SK-N-SH treated with all-trans-retinoic acid at 6 μM for 48 hours (cell line): ENCODE results near the gene NKX6-2.

Source experiments
- ATAC-seq: fragments of 200-7000 bp; cut with Tn5 transposase; 3 replicates; pipeline ENCODE4 v1.9.1; 2020; ENCODE audit warnings: mild to moderate bottlenecking, moderate library complexity
- ARNTL ChIP-seq: fragments of 450-650 bp; formaldehyde crosslinking; IDR thresholded peaks from 2 replicates; pipeline ENCODE4 v1.5.0; 2020; ENCODE audit warnings: low read depth, mild to moderate bottlenecking, moderate library complexity, borderline replicate concordance
- BACH2 ChIP-seq: fragments of 250-450 bp; sonication (Bioruptor Pico); IDR thresholded peaks from 2 replicates; pipeline ENCODE4 v1.9.0; 2021; ENCODE audit warnings: mild to moderate bottlenecking, borderline replicate concordance
- CSDC2 ChIP-seq: fragments of 250-450 bp; sonication (Bioruptor Pico); IDR thresholded peaks from 2 replicates; pipeline ENCODE4 v1.5.0; 2020; ENCODE audit warnings: mild to moderate bottlenecking, moderate library complexity
- ESRRG ChIP-seq: fragments of 250-450 bp; sonication (Bioruptor Pico); IDR thresholded peaks from 2 replicates; pipeline ENCODE4 v1.6.1; 2021; ENCODE audit warnings: mild to moderate bottlenecking
- GLIS3 ChIP-seq: fragments of 250-450 bp; sonication (Bioruptor Pico); IDR thresholded peaks from 2 replicates; pipeline ENCODE4 v1.5.0; 2020; ENCODE audit warnings: mild to moderate bottlenecking, moderate library complexity
- ISL1 ChIP-seq: fragments of 250-450 bp; sonication (Bioruptor Pico); IDR thresholded peaks from 2 replicates; pipeline ENCODE4 v2.1.2; 2022; ENCODE audit warnings: mild to moderate bottlenecking, moderate library complexity
- OSR1 ChIP-seq: fragments of 250-450 bp; sonication (Bioruptor Pico); IDR thresholded peaks from 2 replicates; pipeline ENCODE4 v1.8.0; 2022; ENCODE audit warnings: moderate library complexity, mild to moderate bottlenecking, inconsistent platforms
- PPARA ChIP-seq: fragments of 250-450 bp; sonication (Bioruptor Pico); IDR thresholded peaks from 2 replicates; pipeline ENCODE4 v1.5.0; 2020; ENCODE audit warnings: mild to moderate bottlenecking, borderline replicate concordance
- RARB ChIP-seq: fragments of 250-450 bp; sonication (Bioruptor Pico); IDR thresholded peaks from 2 replicates; pipeline ENCODE4 v1.8.0; 2021; ENCODE audit warnings: mild to moderate bottlenecking, moderate library complexity
- SNAI2 ChIP-seq: fragments of 250-450 bp; sonication (Bioruptor Pico); IDR thresholded peaks from 2 replicates; pipeline ENCODE4 v1.5.0; 2020; ENCODE audit warnings: mild to moderate bottlenecking, moderate library complexity
- TCF4 ChIP-seq: fragments of 250-450 bp; sonication (Bioruptor Pico); IDR thresholded peaks from 2 replicates; pipeline ENCODE4 v1.8.0; 2021; ENCODE audit warnings: mild to moderate bottlenecking, moderate library complexity, borderline replicate concordance
- TOX ChIP-seq: fragments of 250-450 bp; sonication (Bioruptor Pico); IDR thresholded peaks from 2 replicates; pipeline ENCODE4 v1.8.0; 2021; ENCODE audit warnings: mild to moderate bottlenecking, moderate library complexity, borderline replicate concordance
- ZC3H10 ChIP-seq: fragments of 250-450 bp; sonication (Bioruptor Pico); IDR thresholded peaks from 2 replicates; pipeline ENCODE4 v1.5.1; 2021; ENCODE audit warnings: mild to moderate bottlenecking, moderate library complexity
- ZFP3 ChIP-seq: fragments of 250-450 bp; sonication (Bioruptor Pico); IDR thresholded peaks from 2 replicates; pipeline ENCODE4 v1.5.0; 2020; ENCODE audit warnings: mild to moderate bottlenecking, moderate library complexity
- ZFP30 ChIP-seq: fragments of 450-650 bp; formaldehyde crosslinking; IDR thresholded peaks from 2 replicates; pipeline ENCODE4 v1.5.0; 2022; ENCODE audit warnings: mild to moderate bottlenecking, moderate library complexity
- ZNF565 ChIP-seq: fragments of 450-650 bp; formaldehyde crosslinking; conservative IDR thresholded peaks from 2 replicates; pipeline ENCODE4 v1.5.0; 2020; ENCODE audit warnings: low read depth, mild to moderate bottlenecking, moderate library complexity
- ZNF70 ChIP-seq: fragments of 450-650 bp; formaldehyde crosslinking; IDR thresholded peaks from 2 replicates; pipeline ENCODE4 v1.5.0; 2020; ENCODE audit warnings: mild to moderate bottlenecking, moderate library complexity
- ZNF8 ChIP-seq: fragments of 450-650 bp; formaldehyde crosslinking; IDR thresholded peaks from 2 replicates; pipeline ENCODE4 v1.5.0; 2020; ENCODE audit warnings: mild to moderate bottlenecking, moderate library complexity
- TF ChIP-seq, protein P1 (sequence below): fragments of 250-450 bp; sonication (Bioruptor Pico); IDR thresholded peaks from 2 replicates; pipeline ENCODE4 v1.8.0; 2020; ENCODE audit warnings: mild to moderate bottlenecking, moderate library complexity, borderline replicate concordance
- TF ChIP-seq, protein P2 (sequence below): fragments of 250-450 bp; sonication (Bioruptor Pico); IDR thresholded peaks from 2 replicates; pipeline ENCODE4 v1.5.0; 2020; ENCODE audit warnings: mild to moderate bottlenecking, moderate library complexity
- TF ChIP-seq, protein P3 (sequence below): fragments of 250-450 bp; sonication (Bioruptor Pico); IDR thresholded peaks from 2 replicates; pipeline ENCODE4 v1.5.1; 2021; ENCODE audit warnings: mild to moderate bottlenecking, moderate library complexity
- TF ChIP-seq, protein P4 (sequence below): fragments of 250-450 bp; sonication (Bioruptor Pico); IDR thresholded peaks from 2 replicates; pipeline ENCODE4 v1.5.1; 2020; ENCODE audit warnings: low read depth, mild to moderate bottlenecking, moderate library complexity
- TF ChIP-seq, protein P5 (sequence below): fragments of 250-450 bp; sonication (Bioruptor Pico); IDR thresholded peaks from 2 replicates; pipeline ENCODE4 v1.8.0; 2021; ENCODE audit warnings: low read depth, mild to moderate bottlenecking, moderate library complexity, borderline replicate concordance

NKX6-2 gene

DNA sequence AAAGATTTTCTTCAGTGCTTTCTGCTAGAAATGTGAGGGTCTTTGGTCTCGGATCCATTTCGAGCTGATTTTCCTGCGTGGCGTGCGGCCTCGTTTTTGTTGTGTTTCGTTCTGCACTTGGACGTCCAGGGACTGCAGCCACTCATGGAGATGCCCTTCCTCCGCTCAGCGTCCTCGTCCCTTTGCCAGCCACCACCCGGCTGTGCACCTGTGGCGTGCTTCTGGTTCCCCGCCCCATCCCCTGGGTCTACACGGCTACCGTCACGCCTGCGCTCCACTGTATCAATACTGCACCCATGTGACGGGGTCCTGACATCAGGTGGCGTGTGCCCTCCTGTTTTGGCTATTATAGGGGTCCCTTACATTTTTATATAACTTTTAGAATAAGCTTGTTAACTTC, 42.7 kb upstream of the NKX6-2 start:
- no peak for ATAC-seq
- TF ChIP-seq GLIS3 (CRISPR knock-in tag) (no peak), ZNF70 (no peak), ZFP3 (no peak), BACH2 (CRISPR knock-in tag) (no peak), ZFP30 (CRISPR knock-in tag) (no peak)

DNA sequence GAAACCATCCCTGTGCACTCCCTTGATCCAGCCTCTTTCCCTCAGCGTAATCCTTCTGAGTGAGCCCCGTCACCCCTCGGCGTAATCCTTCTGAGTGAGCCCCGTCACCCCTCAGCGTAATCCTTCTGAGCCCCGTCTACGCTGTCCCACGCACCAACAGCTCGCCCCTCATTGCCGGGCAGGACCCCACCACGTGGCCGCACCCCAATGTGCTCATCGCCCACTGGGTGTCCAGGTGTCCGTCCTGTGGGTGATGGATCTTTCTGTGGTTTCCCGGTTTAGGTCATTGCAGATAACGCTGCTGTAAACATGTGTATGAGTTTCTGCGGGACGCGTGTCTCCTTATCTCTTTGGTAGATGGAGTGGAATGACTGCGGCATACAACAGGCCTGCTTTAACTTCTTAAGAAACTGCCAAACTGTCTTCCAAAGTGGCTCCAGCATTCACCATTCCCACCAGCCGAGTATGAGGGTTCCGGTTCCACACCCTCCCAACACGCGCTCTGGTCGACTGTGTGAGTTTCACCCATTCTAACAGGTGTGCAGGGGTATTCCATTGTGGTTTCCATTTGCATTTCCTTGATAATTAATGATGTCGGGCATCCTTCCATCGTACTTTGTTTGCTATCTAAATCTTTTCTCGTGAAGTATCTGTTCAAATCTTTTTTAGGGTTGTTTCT, 42.1 kb upstream of the NKX6-2 start:
- no peak for TF ChIP-seq PPARA (CRISPR knock-in tag)
- no peak for TF ChIP-seq ESRRG (CRISPR knock-in tag)
- TF ChIP-seq, protein P1, sequence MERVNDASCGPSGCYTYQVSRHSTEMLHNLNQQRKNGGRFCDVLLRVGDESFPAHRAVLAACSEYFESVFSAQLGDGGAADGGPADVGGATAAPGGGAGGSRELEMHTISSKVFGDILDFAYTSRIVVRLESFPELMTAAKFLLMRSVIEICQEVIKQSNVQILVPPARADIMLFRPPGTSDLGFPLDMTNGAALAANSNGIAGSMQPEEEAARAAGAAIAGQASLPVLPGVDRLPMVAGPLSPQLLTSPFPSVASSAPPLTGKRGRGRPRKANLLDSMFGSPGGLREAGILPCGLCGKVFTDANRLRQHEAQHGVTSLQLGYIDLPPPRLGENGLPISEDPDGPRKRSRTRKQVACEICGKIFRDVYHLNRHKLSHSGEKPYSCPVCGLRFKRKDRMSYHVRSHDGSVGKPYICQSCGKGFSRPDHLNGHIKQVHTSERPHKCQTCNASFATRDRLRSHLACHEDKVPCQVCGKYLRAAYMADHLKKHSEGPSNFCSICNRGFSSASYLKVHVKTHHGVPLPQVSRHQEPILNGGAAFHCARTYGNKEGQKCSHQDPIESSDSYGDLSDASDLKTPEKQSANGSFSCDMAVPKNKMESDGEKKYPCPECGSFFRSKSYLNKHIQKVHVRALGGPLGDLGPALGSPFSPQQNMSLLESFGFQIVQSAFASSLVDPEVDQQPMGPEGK (CRISPR knock-in tag) = no peak
- TF ChIP-seq ZNF565 (CRISPR knock-in tag) = no peak
- TF ChIP-seq ZNF70 = no peak
- no peak for TF ChIP-seq ZNF8 (CRISPR knock-in tag)
- TF ChIP-seq, protein P2, sequence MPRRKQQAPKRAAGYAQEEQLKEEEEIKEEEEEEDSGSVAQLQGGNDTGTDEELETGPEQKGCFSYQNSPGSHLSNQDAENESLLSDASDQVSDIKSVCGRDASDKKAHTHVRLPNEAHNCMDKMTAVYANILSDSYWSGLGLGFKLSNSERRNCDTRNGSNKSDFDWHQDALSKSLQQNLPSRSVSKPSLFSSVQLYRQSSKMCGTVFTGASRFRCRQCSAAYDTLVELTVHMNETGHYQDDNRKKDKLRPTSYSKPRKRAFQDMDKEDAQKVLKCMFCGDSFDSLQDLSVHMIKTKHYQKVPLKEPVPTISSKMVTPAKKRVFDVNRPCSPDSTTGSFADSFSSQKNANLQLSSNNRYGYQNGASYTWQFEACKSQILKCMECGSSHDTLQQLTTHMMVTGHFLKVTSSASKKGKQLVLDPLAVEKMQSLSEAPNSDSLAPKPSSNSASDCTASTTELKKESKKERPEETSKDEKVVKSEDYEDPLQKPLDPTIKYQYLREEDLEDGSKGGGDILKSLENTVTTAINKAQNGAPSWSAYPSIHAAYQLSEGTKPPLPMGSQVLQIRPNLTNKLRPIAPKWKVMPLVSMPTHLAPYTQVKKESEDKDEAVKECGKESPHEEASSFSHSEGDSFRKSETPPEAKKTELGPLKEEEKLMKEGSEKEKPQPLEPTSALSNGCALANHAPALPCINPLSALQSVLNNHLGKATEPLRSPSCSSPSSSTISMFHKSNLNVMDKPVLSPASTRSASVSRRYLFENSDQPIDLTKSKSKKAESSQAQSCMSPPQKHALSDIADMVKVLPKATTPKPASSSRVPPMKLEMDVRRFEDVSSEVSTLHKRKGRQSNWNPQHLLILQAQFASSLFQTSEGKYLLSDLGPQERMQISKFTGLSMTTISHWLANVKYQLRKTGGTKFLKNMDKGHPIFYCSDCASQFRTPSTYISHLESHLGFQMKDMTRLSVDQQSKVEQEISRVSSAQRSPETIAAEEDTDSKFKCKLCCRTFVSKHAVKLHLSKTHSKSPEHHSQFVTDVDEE (CRISPR knock-in tag) = no peak
- TF ChIP-seq ZC3H10 (CRISPR knock-in tag) = no peak
- TF ChIP-seq RARB (CRISPR knock-in tag) = no peak
- TF ChIP-seq, protein P3, sequence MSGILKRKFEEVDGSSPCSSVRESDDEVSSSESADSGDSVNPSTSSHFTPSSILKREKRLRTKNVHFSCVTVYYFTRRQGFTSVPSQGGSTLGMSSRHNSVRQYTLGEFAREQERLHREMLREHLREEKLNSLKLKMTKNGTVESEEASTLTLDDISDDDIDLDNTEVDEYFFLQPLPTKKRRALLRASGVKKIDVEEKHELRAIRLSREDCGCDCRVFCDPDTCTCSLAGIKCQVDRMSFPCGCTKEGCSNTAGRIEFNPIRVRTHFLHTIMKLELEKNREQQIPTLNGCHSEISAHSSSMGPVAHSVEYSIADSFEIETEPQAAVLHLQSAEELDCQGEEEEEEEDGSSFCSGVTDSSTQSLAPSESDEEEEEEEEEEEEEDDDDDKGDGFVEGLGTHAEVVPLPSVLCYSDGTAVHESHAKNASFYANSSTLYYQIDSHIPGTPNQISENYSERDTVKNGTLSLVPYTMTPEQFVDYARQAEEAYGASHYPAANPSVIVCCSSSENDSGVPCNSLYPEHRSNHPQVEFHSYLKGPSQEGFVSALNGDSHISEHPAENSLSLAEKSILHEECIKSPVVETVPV (CRISPR knock-in tag) = no peak
- no peak for TF ChIP-seq ZFP30 (CRISPR knock-in tag)
- TF ChIP-seq TCF4 (CRISPR knock-in tag) = no peak
- TF ChIP-seq GLIS3 (CRISPR knock-in tag) = no peak
- TF ChIP-seq OSR1 (CRISPR knock-in tag) = no peak
- no peak for TF ChIP-seq SNAI2 (CRISPR knock-in tag)
- TF ChIP-seq ARNTL (CRISPR knock-in tag) = no peak
- TF ChIP-seq, protein P4, sequence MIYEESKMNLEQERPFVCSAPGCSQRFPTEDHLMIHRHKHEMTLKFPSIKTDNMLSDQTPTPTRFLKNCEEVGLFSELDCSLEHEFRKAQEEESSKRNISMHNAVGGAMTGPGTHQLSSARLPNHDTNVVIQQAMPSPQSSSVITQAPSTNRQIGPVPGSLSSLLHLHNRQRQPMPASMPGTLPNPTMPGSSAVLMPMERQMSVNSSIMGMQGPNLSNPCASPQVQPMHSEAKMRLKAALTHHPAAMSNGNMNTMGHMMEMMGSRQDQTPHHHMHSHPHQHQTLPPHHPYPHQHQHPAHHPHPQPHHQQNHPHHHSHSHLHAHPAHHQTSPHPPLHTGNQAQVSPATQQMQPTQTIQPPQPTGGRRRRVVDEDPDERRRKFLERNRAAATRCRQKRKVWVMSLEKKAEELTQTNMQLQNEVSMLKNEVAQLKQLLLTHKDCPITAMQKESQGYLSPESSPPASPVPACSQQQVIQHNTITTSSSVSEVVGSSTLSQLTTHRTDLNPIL (CRISPR knock-in tag) = no peak
- TF ChIP-seq, protein P5, sequence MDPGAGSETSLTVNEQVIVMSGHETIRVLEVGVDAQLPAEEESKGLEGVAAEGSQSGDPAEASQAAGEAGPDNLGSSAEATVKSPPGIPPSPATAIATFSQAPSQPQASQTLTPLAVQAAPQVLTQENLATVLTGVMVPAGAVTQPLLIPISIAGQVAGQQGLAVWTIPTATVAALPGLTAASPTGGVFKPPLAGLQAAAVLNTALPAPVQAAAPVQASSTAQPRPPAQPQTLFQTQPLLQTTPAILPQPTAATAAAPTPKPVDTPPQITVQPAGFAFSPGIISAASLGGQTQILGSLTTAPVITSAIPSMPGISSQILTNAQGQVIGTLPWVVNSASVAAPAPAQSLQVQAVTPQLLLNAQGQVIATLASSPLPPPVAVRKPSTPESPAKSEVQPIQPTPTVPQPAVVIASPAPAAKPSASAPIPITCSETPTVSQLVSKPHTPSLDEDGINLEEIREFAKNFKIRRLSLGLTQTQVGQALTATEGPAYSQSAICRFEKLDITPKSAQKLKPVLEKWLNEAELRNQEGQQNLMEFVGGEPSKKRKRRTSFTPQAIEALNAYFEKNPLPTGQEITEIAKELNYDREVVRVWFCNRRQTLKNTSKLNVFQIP (CRISPR knock-in tag) = no peak
- ATAC-seq = no peak

DNA sequence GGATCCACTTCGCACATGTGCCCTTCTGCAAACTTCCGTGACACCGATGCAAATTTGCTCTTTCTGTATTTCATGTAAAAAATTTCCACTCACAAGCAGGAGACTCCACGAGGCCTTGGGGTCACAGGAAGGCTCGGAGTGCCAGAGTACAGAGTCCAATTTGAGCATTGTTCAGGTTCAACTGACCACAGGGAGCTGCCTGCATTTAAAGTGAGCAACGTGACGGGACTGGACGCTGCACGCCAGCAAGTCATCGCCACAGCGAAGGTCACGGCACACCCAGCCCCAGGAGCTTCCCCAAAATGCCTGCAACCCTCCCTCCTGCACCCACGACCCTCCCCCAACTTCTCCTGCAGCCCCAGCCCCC, 41.5 kb upstream of the NKX6-2 start:
- TF ChIP-seq CSDC2 (no peak), ISL1 (CRISPR knock-in tag) (no peak), GLIS3 (CRISPR knock-in tag) (no peak), SNAI2 (CRISPR knock-in tag) (no peak), TOX (CRISPR knock-in tag) (no peak), ZFP3 (no peak), ZNF565 (CRISPR knock-in tag) (no peak)
- TF ChIP-seq, protein P1 (CRISPR knock-in tag) = no peak
- ATAC-seq = no peak
